MM.1S (cell line): ENCODE measurements around the gene CDON.

Experiments used
- DNase-seq: peaks from one replicate; pipeline ENCODE4 v3.0.0-alpha.2; 2015
- H2AFZ ChIP-seq: fragments of 300-600 bp; sonication (generic); 2 replicates; pipeline ENCODE4 v1.6.0; 2016; ENCODE audit warnings: antibody characterized with exemption, low read length
- H3F3A ChIP-seq: fragments of 300-600 bp; sonication (generic); 2 replicates; pipeline ENCODE4 v1.6.1; 2016; ENCODE audit warnings: mild to moderate bottlenecking, antibody characterized with exemption, low read length, moderate library complexity, mixed read lengths; ENCODE audit not compliant: insufficient read depth
- H3K27ac ChIP-seq: fragments of 300-600 bp; sonication (generic); 2 replicates; pipeline ENCODE4 v1.5.1; 2016; ENCODE audit warnings: mild to moderate bottlenecking, low read length
- H3K27me3 ChIP-seq: fragments of 300-600 bp; sonication (generic); replicated peaks from 2 replicates; pipeline ENCODE4 v1.6.0; 2016; ENCODE audit warnings: low read length; ENCODE audit not compliant: insufficient read depth
- H3K36me3 ChIP-seq: fragments of 300-600 bp; sonication (generic); replicated peaks from 2 replicates; pipeline ENCODE4 v1.6.1; 2016; ENCODE audit warnings: mild to moderate bottlenecking, low read length, mixed read lengths; ENCODE audit not compliant: insufficient read depth
- H3K4me1 ChIP-seq: fragments of 300-600 bp; sonication (generic); 2 replicates; pipeline ENCODE4 v1.6.1; 2016; ENCODE audit warnings: low read length, mixed read lengths
- H3K4me2 ChIP-seq: fragments of 300-600 bp; sonication (generic); 2 replicates; pipeline ENCODE4 v1.6.0; 2016; ENCODE audit warnings: low read depth, low read length
- H3K4me3 ChIP-seq: fragments of 300-600 bp; sonication (generic); 2 replicates; pipeline ENCODE4 v1.5.1; 2016; ENCODE audit warnings: low read length, mixed read lengths
- H3K79me2 ChIP-seq: fragments of 300-600 bp; sonication (generic); 2 replicates; pipeline ENCODE4 v1.6.1; 2016; ENCODE audit warnings: mixed run types, low read length, mixed read lengths
- H3K9ac ChIP-seq: fragments of 300-600 bp; sonication (generic); 2 replicates; pipeline ENCODE4 v1.6.1; 2016; ENCODE audit warnings: low read length, mixed read lengths
- H3K9me2 ChIP-seq: fragments of 300-600 bp; sonication (generic); replicated peaks from 2 replicates; pipeline ENCODE4 v1.6.1; 2016; ENCODE audit warnings: mild to moderate bottlenecking, low read length, mixed read lengths; ENCODE audit not compliant: insufficient read depth
- H3K9me3 ChIP-seq: fragments of 300-600 bp; sonication (generic); replicated peaks from 2 replicates; pipeline ENCODE4 v1.6.1; 2016; ENCODE audit warnings: mild to moderate bottlenecking, low read length, mixed read lengths; ENCODE audit not compliant: insufficient read depth
- H4K20me1 ChIP-seq: fragments of 300-600 bp; sonication (generic); 2 replicates; pipeline ENCODE4 v1.6.1; 2016; ENCODE audit warnings: mild to moderate bottlenecking, low read length, moderate library complexity, mixed read lengths; ENCODE audit not compliant: insufficient read depth
- EZH2 ChIP-seq: fragments of 300-600 bp; sonication (generic); optimal IDR thresholded peaks from 2 replicates; pipeline ENCODE3; 2017; ENCODE audit warnings: low read depth, mild to moderate bottlenecking, antibody characterized with exemption, low read length, mixed read lengths
- EZH2phosphoT487 ChIP-seq: fragments of 300-600 bp; sonication (generic); IDR thresholded peaks from 2 replicates; pipeline ENCODE4 v1.6.1; 2018; ENCODE audit warnings: antibody characterized with exemption, low read length
- TF ChIP-seq, protein P1 (sequence below): fragments of 300-600 bp; sonication (generic); IDR thresholded peaks from 2 replicates; pipeline ENCODE4 v1.5.1; 2016; ENCODE audit warnings: antibody characterized with exemption, low read length, mixed read lengths

The CDON gene

DNA sequence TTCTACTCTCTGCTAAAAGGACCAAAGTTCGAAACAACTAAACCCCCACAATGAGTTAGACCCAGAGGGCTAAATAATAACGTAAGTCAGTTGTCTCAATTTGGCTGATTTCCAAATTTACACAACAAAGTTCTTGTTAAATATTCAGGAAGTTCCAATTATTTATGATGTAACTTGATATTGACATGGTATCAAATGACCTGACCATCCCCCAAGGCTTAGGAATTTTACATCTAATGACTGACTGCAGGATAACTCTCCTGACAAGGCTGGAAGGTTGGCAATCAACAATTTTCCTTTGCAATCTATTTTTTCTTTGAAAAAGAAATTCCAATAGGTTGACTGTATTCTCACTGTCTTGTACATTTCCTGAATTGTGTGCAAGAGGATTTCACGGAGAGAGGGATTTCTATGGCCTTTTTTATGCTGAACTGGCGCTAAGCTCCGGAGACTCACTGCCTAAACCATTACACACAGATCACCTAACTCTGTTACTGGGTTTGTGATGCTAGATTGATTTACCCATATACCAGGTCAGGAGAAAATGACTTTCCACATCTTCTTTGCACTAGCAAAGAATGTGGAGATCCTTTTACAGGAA, 9.6 kb upstream of the CDON start:
- Histone ChIP-seq H3K4me2 (no peak overlapping the region), H3K9me2 (no peaks in the 10 kb centered on the region), H3K79me2 (no peaks in the 10 kb centered on the region), H4K20me1 (no peaks in the 10 kb centered on the region), H3K9me3 (no peaks in the 10 kb centered on the region), H2AFZ (no peak overlapping the region), H3F3A (no peaks in the 10 kb centered on the region), H3K4me1 (no peaks in the 10 kb centered on the region), H3K27me3 (no peaks in the 10 kb centered on the region), H3K4me3 (no peak overlapping the region), H3K27ac (no peak overlapping the region), H3K36me3 (no peaks in the 10 kb centered on the region), H3K9ac (no peak overlapping the region)
- no peak for DNase-seq
- TF ChIP-seq, protein P1, sequence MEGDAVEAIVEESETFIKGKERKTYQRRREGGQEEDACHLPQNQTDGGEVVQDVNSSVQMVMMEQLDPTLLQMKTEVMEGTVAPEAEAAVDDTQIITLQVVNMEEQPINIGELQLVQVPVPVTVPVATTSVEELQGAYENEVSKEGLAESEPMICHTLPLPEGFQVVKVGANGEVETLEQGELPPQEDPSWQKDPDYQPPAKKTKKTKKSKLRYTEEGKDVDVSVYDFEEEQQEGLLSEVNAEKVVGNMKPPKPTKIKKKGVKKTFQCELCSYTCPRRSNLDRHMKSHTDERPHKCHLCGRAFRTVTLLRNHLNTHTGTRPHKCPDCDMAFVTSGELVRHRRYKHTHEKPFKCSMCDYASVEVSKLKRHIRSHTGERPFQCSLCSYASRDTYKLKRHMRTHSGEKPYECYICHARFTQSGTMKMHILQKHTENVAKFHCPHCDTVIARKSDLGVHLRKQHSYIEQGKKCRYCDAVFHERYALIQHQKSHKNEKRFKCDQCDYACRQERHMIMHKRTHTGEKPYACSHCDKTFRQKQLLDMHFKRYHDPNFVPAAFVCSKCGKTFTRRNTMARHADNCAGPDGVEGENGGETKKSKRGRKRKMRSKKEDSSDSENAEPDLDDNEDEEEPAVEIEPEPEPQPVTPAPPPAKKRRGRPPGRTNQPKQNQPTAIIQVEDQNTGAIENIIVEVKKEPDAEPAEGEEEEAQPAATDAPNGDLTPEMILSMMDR = no peak
- TF ChIP-seq EZH2phosphoT487 (no peak), EZH2 (no peak)

DNA sequence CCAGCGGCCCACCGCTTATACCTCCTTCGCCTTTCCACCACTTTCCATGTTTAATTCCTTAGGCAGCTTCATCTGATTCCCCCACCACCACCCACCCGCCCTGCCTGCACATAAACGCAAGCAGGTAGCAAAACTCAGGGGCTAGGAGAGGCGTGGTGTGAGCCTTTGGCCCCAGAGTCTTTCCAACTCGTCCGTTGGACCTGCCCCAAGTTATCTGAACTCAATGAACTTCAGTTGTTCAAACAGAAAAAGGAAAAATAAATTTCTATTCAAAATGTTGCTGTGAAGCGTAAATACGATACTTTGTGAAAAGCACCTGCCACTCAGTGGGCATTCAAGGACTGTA, 814 bp upstream of the CDON start:
- H3K79me2 ChIP-seq = 0 out of 2 replicates have a peak, but pooled peaks cover 7% of the 10 kb centered on the region
- no peak overlapping the region for H3K9ac ChIP-seq
- no peaks in the 10 kb centered on the region for H3F3A ChIP-seq
- peaks cover 8% of the 10 kb centered on the region; the same call in 1 of the 2 replicates for H3K4me1 ChIP-seq
- no peaks in the 10 kb centered on the region for H3K36me3 ChIP-seq
- no peaks in the 10 kb centered on the region for H3K9me3 ChIP-seq
- peak overlapping the region; percentile 53; the same call in 1 of the 2 replicates for H3K4me3 ChIP-seq
- peak overlapping the region; percentile 96 for H2AFZ ChIP-seq
- H3K9me2 ChIP-seq = no peaks in the 10 kb centered on the region
- H3K27me3 ChIP-seq = no peaks in the 10 kb centered on the region
- H4K20me1 ChIP-seq = no peaks in the 10 kb centered on the region
- TF ChIP-seq EZH2 = no peak
- TF ChIP-seq, protein P1 = no peak
- no peak for TF ChIP-seq EZH2phosphoT487
- no peak overlapping the region for H3K27ac ChIP-seq
- DNase-seq = no peak
- peak overlapping the region; percentile 73 for H3K4me2 ChIP-seq

DNA sequence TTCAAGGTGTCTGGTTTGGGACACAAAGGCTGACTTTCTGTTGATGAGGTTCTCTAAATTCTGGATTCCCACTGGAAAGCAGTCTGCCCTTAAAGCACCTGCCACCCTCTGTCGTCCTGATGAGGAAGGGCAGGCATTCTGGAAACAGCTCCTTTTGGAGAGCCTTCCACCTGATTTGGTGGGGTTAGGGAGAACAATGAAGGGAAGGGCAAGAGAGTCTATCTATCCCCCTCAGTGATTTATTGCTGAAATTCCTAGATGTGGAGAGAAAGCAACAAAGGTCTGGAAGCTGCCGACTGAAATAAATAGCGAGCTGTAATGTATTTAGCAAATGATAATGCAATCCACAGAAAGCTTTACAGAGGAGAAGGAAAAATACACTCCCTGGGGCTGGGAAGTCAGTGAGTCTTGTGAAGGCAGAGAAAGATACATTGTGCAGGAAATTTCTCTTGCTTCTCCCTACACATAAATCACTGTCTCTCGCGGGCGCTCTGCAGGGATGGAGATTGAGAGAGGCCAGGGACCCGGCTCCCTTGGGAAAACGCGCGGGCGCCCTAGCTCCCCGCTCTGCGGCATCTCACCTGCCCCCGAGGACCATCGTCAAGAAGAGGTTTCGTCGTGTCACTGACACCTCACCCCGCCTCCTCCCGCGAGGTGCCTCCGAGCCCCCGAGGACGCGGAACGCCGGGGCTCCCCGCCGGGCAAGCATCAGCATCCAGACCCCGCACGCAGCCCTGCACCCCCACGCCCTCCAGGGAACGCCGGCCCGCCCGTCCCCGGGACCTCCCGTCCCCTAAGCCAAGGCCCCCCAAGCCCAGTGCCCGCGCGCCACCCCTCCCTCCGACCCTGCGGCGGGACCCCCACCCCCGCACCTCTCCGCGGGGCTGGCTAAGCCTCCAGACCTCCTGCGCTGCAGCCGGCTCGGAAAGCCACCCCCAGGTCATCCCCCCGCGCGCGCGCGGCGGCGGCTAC, 673 bp downstream of the CDON start:
- peak overlapping the region; percentile 57 for H3K9ac ChIP-seq
- H3K4me1 ChIP-seq = peaks cover 8% of the 10 kb centered on the region; the same call in 1 of the 2 replicates
- no peaks in the 10 kb centered on the region for H3K9me2 ChIP-seq
- no peak overlapping the region for H3K27ac ChIP-seq
- H3K36me3 ChIP-seq = no peaks in the 10 kb centered on the region
- H4K20me1 ChIP-seq = no peaks in the 10 kb centered on the region
- peak; percentile 32 for DNase-seq
- peaks cover 7% of the 10 kb centered on the region; the same call in 1 of the 2 replicates for H3K79me2 ChIP-seq
- no peaks in the 10 kb centered on the region for H3K27me3 ChIP-seq
- peak overlapping the region; percentile 78 for H3K4me3 ChIP-seq
- H3K4me2 ChIP-seq = peak overlapping the region; percentile 84
- no peaks in the 10 kb centered on the region for H3K9me3 ChIP-seq
- H2AFZ ChIP-seq = peak overlapping the region; percentile 80
- TF ChIP-seq EZH2 (no peak), EZH2phosphoT487 (no peak)
- TF ChIP-seq, protein P1 = peak; percentile 18; the same call in 1 of the 2 replicates
- H3F3A ChIP-seq = no peaks in the 10 kb centered on the region
